GM12874 (cell line): Measurements from ENCODE around the gene NR3C2.

Source experiments
- CTCF ChIP-seq: IDR thresholded peaks from 2 replicates; pipeline ENCODE4 v1.5.1; 2011; ENCODE audit warnings: low read depth, mild to moderate bottlenecking, control low read depth, low read length, moderate library complexity; ENCODE audit not compliant: insufficient read depth

NR3C2 gene

GRCh38 chr4:148441986-148442831, at the start of gene NR3C2:
TSS of gene NR3C2 (minus strand) at chr4:148442414.
- TF ChIP-seq CTCF = no peak

- no peak for TF ChIP-seq CTCF
These were observed 45.0 kb upstream of the NR3C2 start for GRCh38 chr4:148487181-148487580.

- TF ChIP-seq CTCF = no peak
These were observed 39.4 kb upstream of the NR3C2 start for GRCh38 chr4:148481636-148482035.

GRCh38 chr4:148477276-148477675, 35.1 kb upstream of the NR3C2 start:
- no peak for TF ChIP-seq CTCF

- TF ChIP-seq CTCF = no peak
These were observed 27.7 kb upstream of the NR3C2 start for GRCh38 chr4:148469938-148470337.

GRCh38 chr4:148454835-148455234, 12.6 kb upstream of the NR3C2 start:
- TF ChIP-seq CTCF = no peak

GRCh38 chr4:148453833-148454232, 11.6 kb upstream of the NR3C2 start:
- no peak for TF ChIP-seq CTCF
